Ishikawa (cell line): Measurements from ENCODE around the gene PMPCB.

ENCODE experiments used
- CEBPB ChIP-seq: IDR thresholded peaks from 2 replicates; pipeline ENCODE4 v1.6.1; 2012
- CREB1 ChIP-seq: IDR thresholded peaks from 2 replicates; pipeline ENCODE4 v1.6.1; 2012; ENCODE audit warnings: low read depth
- EGR1 ChIP-seq: IDR thresholded peaks from 2 replicates; pipeline ENCODE4 v1.6.1; 2012
- EP300 ChIP-seq: IDR thresholded peaks from 2 replicates; pipeline ENCODE4 v1.6.1; 2012; ENCODE audit warnings: borderline replicate concordance
- FOXM1 ChIP-seq: IDR thresholded peaks from 2 replicates; pipeline ENCODE4 v1.6.1; 2012; ENCODE audit warnings: low read depth, borderline replicate concordance
- MAX ChIP-seq: IDR thresholded peaks from 2 replicates; pipeline ENCODE4 v1.6.1; 2012
- NFIC ChIP-seq: IDR thresholded peaks from 2 replicates; pipeline ENCODE4 v1.6.1; 2012
- RAD21 ChIP-seq: IDR thresholded peaks from 2 replicates; pipeline ENCODE4 v1.6.1; 2012; ENCODE audit warnings: low read depth
- TAF1 ChIP-seq: IDR thresholded peaks from 2 replicates; pipeline ENCODE4 v1.6.1; 2012; ENCODE audit warnings: low read depth, mild to moderate bottlenecking
- TCF12 ChIP-seq: IDR thresholded peaks from 2 replicates; pipeline ENCODE4 v1.6.1; 2012; ENCODE audit warnings: low read depth
- TEAD4 ChIP-seq: IDR thresholded peaks from 2 replicates; pipeline ENCODE4 v1.6.1; 2012
- YY1 ChIP-seq: IDR thresholded peaks from 2 replicates; pipeline ENCODE4 v1.6.1; 2012; ENCODE audit warnings: low read depth
- ZBTB7A ChIP-seq: IDR thresholded peaks from 2 replicates; pipeline ENCODE4 v1.6.1; 2012; ENCODE audit warnings: low read depth
- TF ChIP-seq, protein P1 (sequence below): IDR thresholded peaks from 2 replicates; pipeline ENCODE4 v1.6.1; 2012
- TF ChIP-seq, protein P2 (sequence below): IDR thresholded peaks from 2 replicates; pipeline ENCODE4 v1.6.1; 2012; ENCODE audit warnings: low read depth, mild to moderate bottlenecking

Gene PMPCB

GRCh38 chr7:103325744-103326143, 28.5 kb downstream of the PMPCB start:
- TF ChIP-seq MAX (no peak), EP300 (no peak), FOXM1 (no peak), TEAD4 (no peak), TAF1 (no peak), TCF12 (no peak), NFIC (no peak), RAD21 (no peak), ZBTB7A (no peak), EGR1 (no peak), CEBPB (no peak), YY1 (no peak)
- TF ChIP-seq, protein P1, sequence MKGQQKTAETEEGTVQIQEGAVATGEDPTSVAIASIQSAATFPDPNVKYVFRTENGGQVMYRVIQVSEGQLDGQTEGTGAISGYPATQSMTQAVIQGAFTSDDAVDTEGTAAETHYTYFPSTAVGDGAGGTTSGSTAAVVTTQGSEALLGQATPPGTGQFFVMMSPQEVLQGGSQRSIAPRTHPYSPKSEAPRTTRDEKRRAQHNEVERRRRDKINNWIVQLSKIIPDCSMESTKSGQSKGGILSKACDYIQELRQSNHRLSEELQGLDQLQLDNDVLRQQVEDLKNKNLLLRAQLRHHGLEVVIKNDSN = no peak

DNA sequence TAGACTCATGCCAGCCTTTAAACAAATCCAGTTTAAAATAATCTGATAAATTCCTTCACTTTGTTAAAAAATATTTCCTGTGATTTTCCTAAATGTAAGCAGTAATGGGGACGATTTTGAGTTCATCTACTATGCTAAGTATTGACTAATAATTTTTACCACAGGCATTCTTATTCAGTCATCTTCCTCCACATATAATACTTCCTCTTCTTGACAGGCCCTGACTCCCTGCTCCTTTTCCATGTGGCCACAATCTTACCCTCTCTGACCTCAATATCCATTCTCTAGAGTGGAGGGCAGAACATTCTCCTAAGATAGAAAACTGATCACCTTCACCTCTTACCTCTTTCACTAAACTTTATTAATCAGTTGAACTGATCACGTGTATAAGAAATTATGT, 39.5 kb downstream of the PMPCB start:
- TF ChIP-seq CEBPB (no peak), RAD21 (no peak), TAF1 (no peak), TCF12 (no peak), TEAD4 (no peak), MAX (no peak)
- TF ChIP-seq, protein P2, sequence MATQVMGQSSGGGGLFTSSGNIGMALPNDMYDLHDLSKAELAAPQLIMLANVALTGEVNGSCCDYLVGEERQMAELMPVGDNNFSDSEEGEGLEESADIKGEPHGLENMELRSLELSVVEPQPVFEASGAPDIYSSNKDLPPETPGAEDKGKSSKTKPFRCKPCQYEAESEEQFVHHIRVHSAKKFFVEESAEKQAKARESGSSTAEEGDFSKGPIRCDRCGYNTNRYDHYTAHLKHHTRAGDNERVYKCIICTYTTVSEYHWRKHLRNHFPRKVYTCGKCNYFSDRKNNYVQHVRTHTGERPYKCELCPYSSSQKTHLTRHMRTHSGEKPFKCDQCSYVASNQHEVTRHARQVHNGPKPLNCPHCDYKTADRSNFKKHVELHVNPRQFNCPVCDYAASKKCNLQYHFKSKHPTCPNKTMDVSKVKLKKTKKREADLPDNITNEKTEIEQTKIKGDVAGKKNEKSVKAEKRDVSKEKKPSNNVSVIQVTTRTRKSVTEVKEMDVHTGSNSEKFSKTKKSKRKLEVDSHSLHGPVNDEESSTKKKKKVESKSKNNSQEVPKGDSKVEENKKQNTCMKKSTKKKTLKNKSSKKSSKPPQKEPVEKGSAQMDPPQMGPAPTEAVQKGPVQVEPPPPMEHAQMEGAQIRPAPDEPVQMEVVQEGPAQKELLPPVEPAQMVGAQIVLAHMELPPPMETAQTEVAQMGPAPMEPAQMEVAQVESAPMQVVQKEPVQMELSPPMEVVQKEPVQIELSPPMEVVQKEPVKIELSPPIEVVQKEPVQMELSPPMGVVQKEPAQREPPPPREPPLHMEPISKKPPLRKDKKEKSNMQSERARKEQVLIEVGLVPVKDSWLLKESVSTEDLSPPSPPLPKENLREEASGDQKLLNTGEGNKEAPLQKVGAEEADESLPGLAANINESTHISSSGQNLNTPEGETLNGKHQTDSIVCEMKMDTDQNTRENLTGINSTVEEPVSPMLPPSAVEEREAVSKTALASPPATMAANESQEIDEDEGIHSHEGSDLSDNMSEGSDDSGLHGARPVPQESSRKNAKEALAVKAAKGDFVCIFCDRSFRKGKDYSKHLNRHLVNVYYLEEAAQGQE = no peak
- TF ChIP-seq, protein P1 = no peak

- TF ChIP-seq CEBPB (no peak), ZBTB7A (no peak), CREB1 (no peak), TCF12 (no peak), TEAD4 (no peak), EGR1 (no peak), EP300 (no peak), TAF1 (no peak), FOXM1 (no peak), YY1 (no peak)
Measured at GRCh38 chr7:103338864-103339263, 41.6 kb downstream of the PMPCB start.

GRCh38 chr7:103341466-103341865, 44.2 kb downstream of the PMPCB start:
- TF ChIP-seq CREB1 (no peak), TEAD4 (no peak), EP300 (no peak), CEBPB (no peak), FOXM1 (no peak), TAF1 (no peak), EGR1 (no peak), YY1 (no peak), ZBTB7A (no peak), NFIC (no peak), RAD21 (no peak), TCF12 (no peak), MAX (no peak)
- TF ChIP-seq, protein P2 = no peak
- TF ChIP-seq, protein P1 = no peak

DNA sequence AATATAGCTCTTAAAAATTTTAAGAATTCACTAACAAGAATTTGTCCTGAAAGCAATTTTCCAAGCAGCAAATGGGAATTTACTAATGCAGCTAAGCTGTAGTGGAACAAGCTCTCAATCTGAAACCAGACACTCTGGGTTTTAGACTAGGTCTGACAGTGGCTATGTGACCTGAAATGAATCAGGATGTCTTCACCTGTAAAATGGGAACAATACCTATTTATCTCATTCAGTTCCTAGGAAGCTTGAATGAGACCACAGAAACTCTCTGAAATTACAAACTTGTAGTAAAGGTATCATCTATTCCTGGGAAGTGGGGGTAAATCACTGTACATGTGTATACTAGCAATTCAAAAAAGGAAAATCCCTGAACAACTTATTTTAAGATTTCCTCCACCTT, 46.1 kb downstream of the PMPCB start:
- TF ChIP-seq TCF12 (no peak), EP300 (no peak), CREB1 (no peak), TEAD4 (no peak), MAX (no peak), TAF1 (no peak), EGR1 (no peak), ZBTB7A (no peak), FOXM1 (no peak), YY1 (no peak), RAD21 (no peak), NFIC (no peak), CEBPB (no peak)
- TF ChIP-seq, protein P1 = no peak
- TF ChIP-seq, protein P2 = no peak
